ENCODE results near the gene KYAT1.
A peak's percentile ranks its signal among the peaks of the same experiment; 100 is the strongest.

The KYAT1 gene

DNA sequence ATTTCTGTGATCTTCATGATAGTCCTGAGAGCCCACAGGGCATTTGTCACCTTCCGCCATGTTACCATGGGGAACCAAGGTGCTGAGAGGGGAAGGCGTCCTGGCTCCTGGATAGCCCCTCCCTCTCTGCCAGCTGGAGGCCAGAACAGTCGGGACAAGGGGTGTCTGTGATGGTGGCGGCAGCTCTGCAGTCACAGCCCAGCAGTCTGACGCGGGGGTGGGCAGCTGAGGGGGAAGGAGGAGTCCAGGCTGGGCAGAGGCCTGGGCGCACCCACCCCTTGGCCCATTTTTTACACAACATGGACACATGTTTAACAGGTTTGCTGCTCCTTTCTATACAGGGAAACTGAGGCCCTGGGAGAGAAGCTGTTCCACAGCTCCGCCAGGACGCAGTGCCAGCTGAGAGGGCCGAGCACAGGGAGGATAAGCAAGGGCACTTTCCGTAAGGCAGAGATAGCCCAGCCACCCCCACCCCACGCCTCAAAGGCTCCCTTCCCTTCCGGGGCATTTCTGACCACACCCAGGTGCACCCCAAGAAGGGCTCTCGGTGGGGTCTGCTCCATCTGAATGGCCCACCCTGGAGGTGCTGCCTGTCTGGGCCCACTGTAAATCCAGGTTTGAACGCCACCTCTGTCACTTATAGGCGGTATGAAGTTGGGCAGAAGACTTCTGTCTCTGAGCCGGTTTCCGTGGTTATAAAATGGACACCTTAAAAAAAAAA lies 17.3 kb upstream of the KYAT1 start:
- Mint-ChIP-seq H3K4me1 (peaks cover 60% of the 10 kb centered on the region), H3K27ac (peak overlapping the region; percentile 97), H3K27me3 (no peaks in the 10 kb centered on the region), H3K36me3 (peaks cover 26% of the 10 kb centered on the region), H3K4me3 (no peak overlapping the region), H3K9me3 (no peaks in the 10 kb centered on the region)
- ATAC-seq: no peak

- peaks cover 28% of the 10 kb centered on the region for H3K36me3 Mint-ChIP-seq
- peak overlapping the region; percentile 97 for H3K27ac Mint-ChIP-seq
- peaks cover 60% of the 10 kb centered on the region for H3K4me1 Mint-ChIP-seq
- ATAC-seq: no peak
- no peaks in the 10 kb centered on the region for H3K27me3 Mint-ChIP-seq
- H3K4me3 Mint-ChIP-seq: no peak overlapping the region
- no peaks in the 10 kb centered on the region for H3K9me3 Mint-ChIP-seq
Observed at GRCh38 chr9:128898382-128898781, 16.6 kb upstream of the KYAT1 start.

DNA sequence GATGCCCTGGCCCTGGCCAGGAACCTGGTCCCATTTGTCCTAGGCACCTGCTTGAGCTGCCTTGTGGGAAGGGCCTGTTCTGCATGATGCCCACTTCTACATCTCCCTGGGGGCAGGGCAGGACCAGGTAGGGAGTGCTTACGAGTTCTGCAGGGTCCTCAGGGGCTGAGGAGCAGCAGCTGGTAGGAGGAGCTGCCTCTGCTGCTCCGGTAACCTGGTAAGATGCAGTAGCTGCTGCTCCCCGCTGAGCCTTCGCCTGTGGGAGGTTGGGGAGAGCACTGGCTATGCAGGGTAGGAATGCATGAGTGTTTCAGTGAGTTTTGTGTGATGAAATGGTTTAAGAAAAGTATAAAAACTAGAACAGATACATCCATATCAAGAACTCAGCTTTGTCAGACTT lies 13.8 kb upstream of the KYAT1 start:
- H3K4me1 Mint-ChIP-seq: peaks cover 45% of the 10 kb centered on the region
- ATAC-seq: no peak
- H3K4me3 Mint-ChIP-seq: no peak overlapping the region
- no peaks in the 10 kb centered on the region for H3K27me3 Mint-ChIP-seq
- peak overlapping the region; percentile 53 for H3K27ac Mint-ChIP-seq
- no peaks in the 10 kb centered on the region for H3K9me3 Mint-ChIP-seq
- peaks cover 33% of the 10 kb centered on the region for H3K36me3 Mint-ChIP-seq

- H3K4me1 Mint-ChIP-seq: peaks cover 41% of the 10 kb centered on the region
- ATAC-seq: no peak
- no peaks in the 10 kb centered on the region for H3K27me3 Mint-ChIP-seq
- no peak overlapping the region for H3K4me3 Mint-ChIP-seq
- no peaks in the 10 kb centered on the region for H3K9me3 Mint-ChIP-seq
- H3K27ac Mint-ChIP-seq: peak overlapping the region; percentile 53
- peaks cover 37% of the 10 kb centered on the region for H3K36me3 Mint-ChIP-seq
Observed at GRCh38 chr9:128894764-128895163, 13.0 kb upstream of the KYAT1 start.

- no peak overlapping the region for H3K27ac Mint-ChIP-seq
- no peaks in the 10 kb centered on the region for H3K27me3 Mint-ChIP-seq
- ATAC-seq: no peak
- H3K4me3 Mint-ChIP-seq: no peak overlapping the region
- peaks cover 34% of the 10 kb centered on the region for H3K4me1 Mint-ChIP-seq
- H3K36me3 Mint-ChIP-seq: peaks cover 41% of the 10 kb centered on the region
- no peaks in the 10 kb centered on the region for H3K9me3 Mint-ChIP-seq
Observed at GRCh38 chr9:128893354-128893753, 11.6 kb upstream of the KYAT1 start.

- Mint-ChIP-seq H3K27ac (no peak overlapping the region), H3K9me3 (no peaks in the 10 kb centered on the region), H3K27me3 (no peaks in the 10 kb centered on the region), H3K4me3 (no peak overlapping the region), H3K4me1 (peaks cover 30% of the 10 kb centered on the region), H3K36me3 (peaks cover 36% of the 10 kb centered on the region)
- ATAC-seq: peak; percentile 48
Observed at GRCh38 chr9:128892221-128892921, 10.6 kb upstream of the KYAT1 start.

GRCh38 chr9:128891321-128892220 lies 9.8 kb upstream of the KYAT1 start:
- Mint-ChIP-seq H3K36me3 (peaks cover 30% of the 10 kb centered on the region), H3K27ac (no peak overlapping the region), H3K27me3 (no peaks in the 10 kb centered on the region), H3K4me1 (peaks cover 31% of the 10 kb centered on the region), H3K4me3 (no peak overlapping the region), H3K9me3 (no peaks in the 10 kb centered on the region)
- no peak for ATAC-seq

DNA sequence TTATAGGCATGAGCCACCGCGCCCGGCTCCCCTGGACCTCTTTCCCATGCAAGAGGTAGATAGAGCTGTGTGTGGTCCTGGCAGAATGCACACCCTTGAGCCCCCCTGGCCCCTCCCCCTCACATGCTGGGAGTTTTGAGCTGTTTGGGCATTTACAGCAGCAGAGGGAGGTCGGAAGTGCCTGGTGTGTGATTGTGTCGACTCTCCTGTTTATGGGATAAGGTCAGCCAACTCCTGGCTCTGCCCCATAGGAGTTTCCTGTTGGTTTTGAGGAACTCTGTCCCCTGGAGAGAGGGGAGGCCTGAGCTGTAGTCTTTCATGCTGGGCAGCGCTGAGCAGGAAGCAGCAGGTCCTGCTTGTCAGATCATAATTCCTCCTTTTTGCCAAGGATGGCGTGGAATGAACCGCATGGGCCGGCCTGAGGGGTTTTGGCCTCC lies 6.2 kb upstream of the KYAT1 start:
- H3K4me1 Mint-ChIP-seq: peaks cover 44% of the 10 kb centered on the region
- ATAC-seq: no peak
- H3K9me3 Mint-ChIP-seq: no peaks in the 10 kb centered on the region
- no peak overlapping the region for H3K27ac Mint-ChIP-seq
- no peaks in the 10 kb centered on the region for H3K27me3 Mint-ChIP-seq
- H3K4me3 Mint-ChIP-seq: no peak overlapping the region
- peaks cover 14% of the 10 kb centered on the region for H3K36me3 Mint-ChIP-seq

GRCh38 chr9:128887049-128887448 lies 5.3 kb upstream of the KYAT1 start:
- H3K4me1 Mint-ChIP-seq: peaks cover 50% of the 10 kb centered on the region

DNA sequence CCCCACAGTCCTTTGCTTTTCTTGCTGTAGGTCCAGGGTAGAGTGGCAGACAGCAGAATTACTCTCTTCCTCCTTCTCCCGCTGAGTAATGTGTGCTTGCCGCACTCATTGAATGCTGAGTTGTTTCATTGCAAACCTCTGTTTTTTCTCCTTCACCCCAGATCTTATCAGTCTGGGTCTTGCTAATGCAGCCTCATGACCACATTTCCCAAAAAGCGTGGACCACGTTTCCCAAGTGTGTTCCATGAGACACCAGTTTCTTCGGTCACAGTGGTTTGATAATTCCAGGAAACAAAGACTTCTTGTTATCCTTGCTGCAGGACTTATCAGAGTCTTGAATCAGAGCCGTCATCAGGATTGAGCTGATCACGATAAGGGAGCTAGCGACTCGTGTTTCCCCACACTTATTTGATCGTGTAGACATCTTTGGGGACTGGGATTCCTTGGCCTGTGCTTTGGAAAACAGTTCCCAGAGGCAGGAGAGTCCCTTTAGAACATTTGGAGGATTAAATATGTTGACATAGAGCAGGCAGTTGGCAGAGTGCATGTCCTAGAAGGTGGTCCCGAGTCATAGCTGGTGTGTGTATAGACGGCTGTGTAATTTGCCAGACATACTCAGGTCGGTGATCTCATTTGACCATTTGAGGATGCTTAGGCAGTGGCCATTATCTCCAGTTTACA lies 4.6 kb upstream of the KYAT1 start:
- ATAC-seq: no peak
- Mint-ChIP-seq H3K27me3 (no peaks in the 10 kb centered on the region), H3K27ac (no peak overlapping the region), H3K9me3 (no peaks in the 10 kb centered on the region), H3K36me3 (peaks cover 14% of the 10 kb centered on the region), H3K4me3 (no peak overlapping the region), H3K4me1 (peaks cover 50% of the 10 kb centered on the region)

More at GRCh38 chr9:128887049-128887448, 5.3 kb upstream of the KYAT1 start:
- Mint-ChIP-seq H3K9me3 (no peaks in the 10 kb centered on the region), H3K4me3 (no peak overlapping the region), H3K27me3 (no peaks in the 10 kb centered on the region), H3K27ac (no peak overlapping the region), H3K36me3 (peaks cover 14% of the 10 kb centered on the region)
- no peak for ATAC-seq

- Mint-ChIP-seq H3K27me3 (no peaks in the 10 kb centered on the region), H3K9me3 (no peaks in the 10 kb centered on the region), H3K36me3 (peaks cover 14% of the 10 kb centered on the region), H3K4me1 (peaks cover 53% of the 10 kb centered on the region), H3K27ac (peak overlapping the region; percentile 8), H3K4me3 (no peak overlapping the region)
- no peak for ATAC-seq
Observed at GRCh38 chr9:128885798-128886197, 4.0 kb upstream of the KYAT1 start.

GRCh38 chr9:128885376-128885775 lies 3.6 kb upstream of the KYAT1 start:
- Mint-ChIP-seq H3K9me3 (no peaks in the 10 kb centered on the region), H3K36me3 (peaks cover 11% of the 10 kb centered on the region), H3K27me3 (no peaks in the 10 kb centered on the region), H3K27ac (peak overlapping the region; percentile 8), H3K4me1 (peaks cover 53% of the 10 kb centered on the region), H3K4me3 (no peak overlapping the region)
- ATAC-seq: no peak

GRCh38 chr9:128884164-128884563 lies 2.4 kb upstream of the KYAT1 start:
- Mint-ChIP-seq H3K27me3 (no peaks in the 10 kb centered on the region), H3K4me1 (peaks cover 58% of the 10 kb centered on the region), H3K4me3 (no peak overlapping the region), H3K9me3 (no peaks in the 10 kb centered on the region), H3K36me3 (peaks cover 9% of the 10 kb centered on the region), H3K27ac (peak overlapping the region; percentile 8)
- ATAC-seq: no peak

- no peak for ATAC-seq
- Mint-ChIP-seq H3K9me3 (no peaks in the 10 kb centered on the region), H3K4me3 (peak overlapping the region; percentile 90), H3K27me3 (no peaks in the 10 kb centered on the region), H3K36me3 (no peaks in the 10 kb centered on the region), H3K4me1 (peaks cover 51% of the 10 kb centered on the region), H3K27ac (peak overlapping the region; percentile 90)
Observed at GRCh38 chr9:128882677-128883603, 1.2 kb upstream of the KYAT1 start.
